T follicular helper cell (primary cell): ENCODE results near the gene SPO11.
A peak's percentile ranks its signal among the peaks of the same experiment; 100 is the strongest.
"Not testable (repeated sequence)": the region's sequence is repeated elsewhere in the genome, so short reads cannot be mapped to it uniquely, and the experiment has no call there.

ENCODE experiments used
- DNase-seq: peaks from one replicate; pipeline ENCODE4 v3.0.0-alpha.2; 2020; ENCODE audit warnings: low read depth

SPO11 gene

DNA sequence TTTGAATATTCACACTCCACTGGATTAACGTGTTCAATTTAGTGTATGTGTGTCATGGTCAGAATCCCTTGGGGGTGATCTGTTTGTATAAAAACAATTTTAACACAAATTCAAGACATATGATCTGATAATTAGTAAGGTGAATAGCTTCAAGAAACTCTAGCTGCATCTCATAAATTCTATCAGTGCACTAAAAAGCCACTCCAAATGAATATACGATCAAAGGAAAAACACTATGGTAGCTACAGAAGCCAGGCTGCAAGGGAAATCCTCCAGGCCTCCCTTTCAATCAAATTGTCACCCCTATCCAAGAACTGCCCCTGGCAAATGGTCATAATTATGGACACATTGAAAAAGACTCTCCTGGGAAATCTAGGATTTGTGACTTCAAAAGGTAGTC, 12.1 kb downstream of the SPO11 start:
- DNase-seq = no peak

DNA sequence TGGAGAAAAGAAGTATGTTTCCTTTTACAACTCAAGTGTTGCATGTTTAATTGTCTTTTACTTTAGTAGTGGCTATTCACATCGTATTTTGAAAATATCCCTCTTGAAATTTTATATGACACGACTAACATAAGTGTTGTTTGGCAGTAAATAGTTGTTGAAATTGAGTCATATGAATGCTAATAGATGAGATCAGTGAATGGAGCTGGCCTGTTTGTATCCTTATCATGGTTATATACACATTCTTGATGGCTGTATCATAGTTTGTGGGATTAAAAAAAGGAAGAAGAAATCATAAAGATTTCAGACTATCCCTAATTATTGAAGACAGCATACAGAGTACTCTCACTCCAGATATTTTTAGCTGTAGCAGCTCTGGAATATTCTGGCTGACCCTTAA, 13.2 kb downstream of the SPO11 start:
- DNase-seq = no peak

DNA sequence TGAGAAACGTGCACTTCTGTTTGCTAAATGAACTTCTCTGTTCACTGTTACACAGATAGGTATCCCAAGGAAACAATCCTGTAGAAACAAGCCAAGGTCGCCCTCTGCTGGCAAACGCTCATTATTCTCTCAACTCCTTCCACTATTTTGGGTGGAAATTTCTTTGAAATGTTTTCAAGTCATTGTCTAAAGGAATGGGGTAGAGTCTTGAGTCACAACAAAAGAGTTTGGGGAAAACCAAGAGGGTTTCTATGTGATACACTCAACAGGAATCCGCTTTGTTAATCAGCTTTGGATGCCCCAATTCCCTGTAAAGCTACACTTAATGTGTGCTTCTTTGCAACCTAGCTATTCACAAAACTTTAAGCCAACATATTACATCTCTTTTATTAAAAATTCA, 16.9 kb downstream of the SPO11 start:
- DNase-seq = peak; percentile 51

DNA sequence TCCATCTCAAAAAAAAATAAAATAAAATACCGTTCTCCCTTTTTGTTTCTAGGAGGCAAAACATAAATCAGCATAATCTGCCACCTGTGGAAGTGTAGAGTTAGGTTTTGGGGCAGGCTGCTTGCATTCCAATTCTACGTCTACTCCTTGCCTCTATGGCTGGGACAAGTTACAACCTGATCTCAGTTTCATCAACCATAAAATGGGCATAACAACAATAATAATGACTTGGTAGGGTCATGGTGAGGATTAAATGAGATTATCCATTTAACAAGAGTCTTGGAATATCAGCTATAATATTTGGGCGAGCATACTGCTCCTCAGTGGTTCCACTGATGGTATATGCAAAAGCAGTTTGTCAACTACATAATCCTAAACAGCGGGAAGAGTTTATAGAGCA, 17.8 kb downstream of the SPO11 start:
- DNase-seq = no peak

DNA sequence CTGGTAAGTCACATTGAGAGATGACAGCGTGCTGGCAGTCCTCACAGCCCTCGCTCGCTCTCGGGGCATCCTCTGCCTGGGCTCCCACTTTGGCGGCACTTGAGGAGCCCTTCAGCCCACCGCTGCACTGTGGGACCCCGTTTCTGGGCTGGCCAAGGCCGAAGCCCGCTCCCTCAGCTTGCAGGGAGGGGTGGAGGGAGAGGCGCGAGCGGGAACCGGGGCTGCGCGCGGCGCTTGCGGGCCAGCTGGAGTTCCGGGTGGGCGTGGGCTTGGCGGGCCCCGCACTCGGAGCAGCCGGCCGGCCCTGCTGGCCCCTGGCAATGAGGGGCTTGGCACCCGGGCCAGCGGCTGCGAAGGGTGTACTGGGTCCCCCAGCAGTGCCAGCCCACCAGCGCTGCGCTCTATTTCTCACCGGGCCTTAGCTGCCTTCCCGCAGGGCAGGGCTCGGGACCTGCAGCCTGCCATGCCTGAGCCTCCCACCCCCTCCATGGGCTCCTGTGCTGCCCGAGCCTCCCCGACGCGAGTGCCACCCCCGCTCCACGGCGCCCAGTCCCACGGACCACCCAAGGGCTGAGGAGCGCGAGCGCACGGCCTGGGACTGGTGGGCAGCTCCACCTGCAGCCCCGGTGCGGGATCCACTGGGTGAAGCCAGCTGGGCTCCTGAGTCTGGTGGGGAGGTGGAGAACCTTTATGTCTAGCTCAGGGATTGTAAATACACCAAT, 18.8 kb downstream of the SPO11 start:
- not testable (repeated sequence) for DNase-seq

DNA sequence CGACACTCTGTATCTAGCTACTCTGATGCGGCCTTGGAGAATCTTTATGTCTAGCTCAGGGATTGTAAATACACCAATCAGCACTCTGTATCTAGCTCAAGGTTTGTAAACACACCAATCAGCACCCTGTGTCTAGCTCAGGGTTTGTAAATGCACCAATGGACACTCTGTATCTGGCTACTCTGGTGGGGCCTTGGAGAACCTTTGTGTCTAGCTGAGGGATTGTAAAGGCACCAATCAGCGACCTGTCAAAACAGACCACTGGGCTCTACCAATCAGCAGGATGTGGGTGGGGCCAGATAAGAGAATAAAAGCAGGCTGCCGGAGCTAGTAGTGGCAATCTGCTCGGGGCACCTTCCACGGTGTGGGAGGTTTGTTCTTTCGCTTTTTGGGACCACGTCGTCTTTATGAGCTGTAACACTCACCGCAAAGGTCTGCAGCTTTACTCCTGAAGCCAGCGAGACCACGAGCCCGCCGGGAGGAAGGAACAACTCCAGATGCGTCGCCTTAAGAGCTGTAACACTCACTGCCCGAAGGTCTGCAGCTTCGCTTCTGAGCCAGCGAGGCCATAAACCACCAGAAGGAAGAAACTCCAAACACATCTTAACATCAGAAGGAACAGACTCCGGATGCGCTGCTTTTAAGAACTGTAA, 19.4 kb downstream of the SPO11 start:
- DNase-seq = not testable (repeated sequence)

DNA sequence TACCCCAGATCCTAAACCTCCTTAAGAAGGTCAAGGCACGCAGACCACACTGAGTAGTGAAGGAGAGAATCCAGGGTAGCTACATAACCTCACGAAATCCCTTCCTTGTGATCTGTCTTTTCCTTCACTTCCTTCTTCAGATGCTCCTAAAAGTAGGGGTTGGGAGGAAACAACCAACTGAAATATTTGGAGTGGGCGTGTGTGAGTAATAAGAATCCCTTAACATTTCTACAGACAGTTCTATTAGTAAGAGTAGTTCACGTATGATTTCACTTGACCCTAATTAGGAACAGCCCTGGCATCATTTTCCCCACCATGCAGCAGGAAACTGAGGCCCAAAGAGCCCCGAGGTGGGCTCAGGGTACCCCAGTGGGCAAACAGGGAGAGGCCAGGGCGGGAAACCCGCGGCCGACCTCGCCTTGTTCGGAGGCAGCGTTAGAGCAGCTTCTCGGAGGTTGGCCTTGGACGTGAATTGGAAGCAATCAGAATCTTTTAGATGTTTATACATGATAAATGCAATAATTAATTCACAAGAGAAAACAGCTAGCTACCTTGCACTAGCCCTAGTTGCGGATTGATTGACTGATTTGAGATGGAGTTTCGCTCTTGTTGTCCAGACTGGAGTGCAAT, 20.6 kb downstream of the SPO11 start:
- no peak for DNase-seq

DNA sequence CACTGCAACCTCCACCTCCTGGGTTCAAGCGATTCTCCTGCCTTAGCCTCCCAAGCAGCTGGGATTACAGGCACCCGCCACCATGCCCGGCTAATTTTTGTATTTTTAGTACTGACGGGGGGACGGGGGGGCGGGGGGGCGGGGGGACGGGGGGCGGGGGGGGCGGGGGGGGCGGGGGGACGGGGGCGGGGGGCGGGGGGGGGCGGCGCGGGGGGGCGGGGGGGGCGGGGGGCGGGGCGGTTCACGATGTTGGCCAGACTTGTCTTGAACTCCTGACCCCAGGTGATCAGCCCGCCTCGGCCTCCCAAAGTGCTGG, 21.1 kb downstream of the SPO11 start:
- not testable (repeated sequence) for DNase-seq

DNA sequence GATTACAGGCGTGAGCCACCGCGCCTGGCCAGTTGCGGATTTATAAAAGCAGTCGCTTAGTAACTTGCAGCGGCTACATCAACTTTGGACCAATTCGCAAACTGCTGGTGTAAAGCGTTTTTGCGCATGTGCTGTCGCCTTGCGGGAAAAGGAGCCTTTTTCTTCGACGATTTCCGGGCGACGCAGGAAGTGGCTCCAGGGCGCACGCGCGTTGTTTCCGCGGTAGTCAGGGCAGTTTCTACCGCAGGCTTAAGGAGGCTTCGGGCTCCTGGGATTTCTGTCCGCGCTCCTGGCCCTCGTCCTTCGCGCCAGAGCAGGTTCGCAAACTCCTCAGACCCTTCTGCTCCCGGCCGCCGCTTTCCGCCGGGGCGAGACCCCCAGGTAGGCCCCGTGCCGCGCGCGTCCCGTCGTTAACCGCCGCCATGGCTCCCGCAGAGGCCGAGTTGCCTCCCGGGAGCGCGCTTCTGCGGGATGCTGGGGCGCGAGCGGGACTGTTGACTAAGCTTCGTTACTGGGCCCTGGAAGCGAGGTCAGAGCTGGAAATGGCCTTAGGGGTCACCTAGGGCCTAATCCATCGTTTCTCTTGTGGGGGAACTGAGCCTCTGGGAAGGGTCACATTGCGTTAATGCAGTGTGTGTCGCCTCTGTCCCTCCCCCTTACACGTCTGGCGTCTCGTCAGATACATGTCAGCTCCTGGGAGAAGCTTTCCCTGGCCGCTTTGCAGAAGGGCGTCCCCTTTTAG, 21.6 kb downstream of the SPO11 start, which contains the start of gene RAE1:
TSS of gene RAE1 (plus strand) at position 214 of the 742 bp plus-strand sequence. CDS start 2,784 bp downstream, outside the sequence.
- DNase-seq = peak; percentile 87

DNA sequence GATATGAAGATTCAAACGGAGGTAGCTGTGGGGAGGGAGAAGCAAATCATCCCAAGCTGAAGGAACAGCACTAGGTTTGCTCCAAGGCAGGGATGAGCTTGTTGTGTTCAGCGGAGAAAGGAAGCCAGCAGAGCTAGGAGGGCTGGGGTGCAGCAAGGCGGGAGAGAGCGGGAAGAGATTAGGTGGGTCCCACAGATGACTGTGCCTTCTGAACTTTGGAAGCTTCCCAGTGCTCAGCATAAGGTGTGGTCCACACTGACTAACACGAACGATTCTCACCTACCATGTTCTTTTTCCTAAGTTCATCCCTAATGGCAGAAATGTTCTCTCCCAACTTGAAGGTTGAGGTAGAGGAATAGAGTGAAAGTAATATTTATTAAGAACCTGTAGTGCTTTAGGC, 22.7 kb downstream of the SPO11 start:
- no peak for DNase-seq

DNA sequence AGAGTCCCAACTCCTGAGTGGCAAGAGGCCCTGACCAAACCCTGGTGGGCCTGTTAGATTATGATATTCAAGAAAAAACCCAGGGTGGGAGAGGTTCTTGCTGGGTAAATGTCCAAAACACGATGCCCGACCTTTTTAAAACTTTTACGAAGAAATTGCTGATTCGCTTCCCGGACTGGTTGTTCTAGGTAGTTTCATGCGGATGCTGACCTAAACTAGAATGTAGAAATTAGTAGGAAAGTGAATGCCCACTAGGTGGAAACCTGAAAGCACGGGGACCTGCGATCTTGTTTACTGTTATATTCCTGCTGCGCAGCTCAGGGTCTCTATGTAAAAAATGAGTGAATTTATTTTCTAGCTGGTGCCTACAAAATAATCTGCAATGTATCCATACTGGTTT, 23.7 kb downstream of the SPO11 start:
- no peak for DNase-seq

DNA sequence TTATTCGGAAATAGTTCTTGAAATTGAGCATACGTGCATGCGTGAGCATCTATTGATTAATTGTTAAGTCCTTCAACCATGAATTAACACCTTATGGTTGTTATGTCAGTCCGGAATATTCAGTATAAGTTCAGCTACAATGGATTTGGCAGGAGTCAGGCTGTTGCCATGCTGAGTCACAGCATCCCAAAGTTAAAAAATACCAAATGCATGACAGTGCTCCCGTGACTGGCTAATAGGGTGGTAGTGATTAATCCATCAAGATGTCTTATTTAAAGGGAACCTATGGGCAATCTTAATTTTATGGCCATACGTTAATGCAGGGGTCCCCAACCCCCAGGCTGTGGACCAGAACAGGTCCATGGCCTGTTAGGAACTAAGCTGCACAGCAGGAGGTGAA, 31.9 kb downstream of the SPO11 start:
- no peak for DNase-seq

DNA sequence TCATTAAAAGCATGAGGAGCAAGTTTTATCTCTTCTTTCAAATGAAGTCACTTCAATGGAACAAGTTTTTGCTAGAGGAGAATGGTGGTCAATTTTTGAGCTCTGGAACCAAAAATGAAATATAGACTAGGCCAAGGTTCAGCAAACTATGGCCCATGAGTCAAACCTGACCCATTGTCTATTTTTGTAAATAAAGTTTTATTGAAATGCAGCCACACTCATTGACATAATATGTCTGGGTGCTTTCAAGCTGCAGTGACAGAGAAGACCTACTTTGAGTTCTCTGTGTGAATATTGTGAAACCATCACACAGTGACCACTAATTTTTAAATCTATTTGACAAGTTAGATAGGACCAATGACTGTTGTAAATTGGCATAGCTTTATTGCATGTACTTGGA, 34.8 kb downstream of the SPO11 start:
- no peak for DNase-seq

DNA sequence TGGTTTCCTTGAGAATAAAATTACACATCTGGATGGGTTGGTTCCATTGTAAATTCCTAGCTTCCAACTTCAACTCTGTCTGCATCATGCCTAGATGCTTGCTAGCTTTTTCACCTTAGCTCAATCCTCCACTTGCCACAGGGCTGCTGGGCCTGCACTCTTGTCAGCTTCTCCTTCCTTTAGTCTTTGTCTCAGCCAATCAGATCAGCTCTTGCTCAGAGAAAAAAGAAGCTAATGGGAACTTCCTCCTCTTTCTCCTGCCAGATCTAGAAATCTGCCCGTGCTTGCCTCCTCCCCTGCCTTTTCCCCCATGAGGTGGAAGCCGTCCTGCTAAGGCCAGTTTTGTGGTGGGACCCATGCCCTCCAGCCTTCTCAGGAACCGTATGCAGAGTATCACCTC, 40.0 kb downstream of the SPO11 start:
- DNase-seq = no peak

DNA sequence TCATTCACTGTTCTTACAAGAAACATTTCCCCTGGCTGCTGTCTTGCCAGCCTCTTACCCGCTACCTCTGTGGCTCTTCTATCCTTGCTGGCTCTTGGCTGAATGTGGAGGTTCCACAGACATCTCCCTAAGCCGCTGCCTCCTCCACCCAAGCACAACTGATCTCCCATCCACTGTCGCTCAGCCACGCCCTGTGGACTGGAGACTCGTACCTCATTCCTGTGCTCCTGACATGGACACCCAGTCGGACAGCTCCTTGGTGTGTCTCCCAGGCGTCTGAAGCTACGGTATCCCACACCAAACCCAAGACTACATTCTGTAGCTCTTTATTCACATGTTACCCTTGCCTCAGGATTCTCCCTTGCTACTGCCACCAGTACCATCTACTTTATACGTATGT, 40.7 kb downstream of the SPO11 start:
- DNase-seq = no peak

DNA sequence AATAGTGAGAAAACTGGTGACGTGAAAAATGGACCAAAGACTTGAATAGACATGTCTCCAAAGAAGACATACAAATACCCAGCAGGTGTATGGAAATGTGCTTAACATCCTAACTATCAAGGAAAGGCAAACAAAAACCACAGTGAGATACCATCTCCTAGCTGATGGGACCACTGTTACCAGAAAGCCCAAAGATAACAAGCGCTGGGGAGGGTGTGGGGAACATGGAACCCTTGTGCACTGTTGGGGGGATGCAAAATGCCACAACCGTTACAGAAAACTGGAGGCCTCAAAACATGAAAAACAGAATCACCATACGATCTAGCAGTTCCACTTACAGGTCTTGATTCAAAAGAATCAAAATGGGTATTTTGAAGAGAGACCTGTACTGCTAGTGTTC, 41.8 kb downstream of the SPO11 start:
- DNase-seq = no peak

DNA sequence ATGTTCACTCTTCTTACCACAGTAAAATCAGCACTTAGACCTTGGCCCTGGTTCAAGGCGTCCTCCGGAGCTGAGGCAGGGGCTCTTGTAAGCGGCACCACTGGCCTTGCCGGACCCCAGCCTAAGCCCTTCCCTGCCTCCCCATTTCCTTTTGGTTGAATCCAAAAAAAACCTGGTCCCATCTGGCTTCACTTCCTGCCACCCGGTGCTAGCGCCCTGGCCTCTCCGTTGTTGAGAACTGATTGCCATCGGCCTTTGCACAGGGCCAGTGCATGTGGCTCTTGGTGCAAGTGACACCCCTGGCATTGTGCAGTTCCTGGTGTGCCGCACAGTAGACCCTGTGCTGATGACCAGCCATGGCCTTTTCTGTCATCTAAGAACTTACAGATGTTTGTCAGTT, 42.6 kb downstream of the SPO11 start:
- DNase-seq = no peak

DNA sequence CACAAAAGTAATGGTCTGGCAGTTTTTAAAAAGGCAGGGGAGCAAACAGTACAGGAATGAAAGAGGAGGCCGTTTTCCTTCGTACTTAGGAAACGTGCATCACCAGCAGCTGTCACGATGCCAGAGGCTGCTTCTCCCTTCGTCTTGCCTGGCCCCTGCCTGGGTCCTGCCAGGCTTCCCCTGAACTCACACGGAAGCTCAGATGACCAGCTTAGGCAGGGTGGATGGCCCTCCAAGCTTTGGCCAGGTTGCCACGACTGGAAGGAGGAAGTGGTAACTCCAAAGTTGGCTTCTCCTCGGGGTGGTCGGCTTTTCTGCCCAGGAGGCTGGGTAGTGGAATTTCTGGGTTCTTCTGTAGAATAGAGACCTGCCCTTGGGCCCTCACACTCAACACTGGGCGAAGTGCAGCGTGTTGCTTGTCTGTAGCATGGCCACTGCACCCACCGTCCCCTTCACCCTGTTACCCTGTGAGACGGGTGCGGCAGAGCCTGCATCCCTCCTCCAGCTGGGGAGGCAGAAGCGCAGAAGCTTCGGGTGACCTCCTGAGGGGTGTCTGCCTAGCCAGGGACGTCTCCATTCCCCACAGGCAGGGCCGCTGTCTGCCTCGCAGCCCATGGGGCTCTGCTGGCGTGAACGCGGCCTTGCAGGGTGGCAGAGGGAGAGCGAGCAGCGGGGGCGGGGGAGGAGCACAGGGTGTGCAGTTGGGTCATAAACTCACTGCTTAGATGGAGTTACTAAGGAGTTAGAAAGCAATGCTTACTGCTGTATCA, 43.2 kb downstream of the SPO11 start:
- no peak for DNase-seq

DNA sequence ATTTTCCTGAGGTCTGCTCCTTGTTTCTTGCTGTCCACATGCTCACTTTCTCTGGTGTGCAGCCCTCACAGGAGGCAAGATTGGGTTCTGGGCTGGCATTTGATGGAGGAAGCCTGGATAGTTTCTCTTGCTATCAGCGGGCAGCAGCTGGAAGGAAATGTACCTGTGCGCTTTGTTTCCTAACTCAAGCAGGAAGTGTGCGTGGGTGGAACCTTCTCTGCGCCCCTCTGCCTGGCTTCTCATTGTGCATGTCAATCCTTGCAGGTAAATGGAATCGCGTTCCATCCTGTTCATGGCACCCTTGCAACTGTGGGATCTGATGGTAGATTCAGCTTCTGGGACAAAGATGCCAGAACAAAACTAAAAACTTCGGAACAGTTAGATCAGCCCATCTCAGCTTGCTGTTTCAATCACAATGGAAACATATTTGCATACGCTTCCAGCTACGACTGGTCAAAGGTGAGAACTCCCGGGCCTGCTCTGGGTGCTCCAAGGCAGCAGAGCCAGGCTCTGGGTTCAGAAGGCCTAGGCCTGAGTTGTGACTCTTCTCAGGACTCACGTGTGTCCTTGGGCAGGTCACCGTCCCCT, 44.8 kb downstream of the SPO11 start:
- no peak for DNase-seq

DNA sequence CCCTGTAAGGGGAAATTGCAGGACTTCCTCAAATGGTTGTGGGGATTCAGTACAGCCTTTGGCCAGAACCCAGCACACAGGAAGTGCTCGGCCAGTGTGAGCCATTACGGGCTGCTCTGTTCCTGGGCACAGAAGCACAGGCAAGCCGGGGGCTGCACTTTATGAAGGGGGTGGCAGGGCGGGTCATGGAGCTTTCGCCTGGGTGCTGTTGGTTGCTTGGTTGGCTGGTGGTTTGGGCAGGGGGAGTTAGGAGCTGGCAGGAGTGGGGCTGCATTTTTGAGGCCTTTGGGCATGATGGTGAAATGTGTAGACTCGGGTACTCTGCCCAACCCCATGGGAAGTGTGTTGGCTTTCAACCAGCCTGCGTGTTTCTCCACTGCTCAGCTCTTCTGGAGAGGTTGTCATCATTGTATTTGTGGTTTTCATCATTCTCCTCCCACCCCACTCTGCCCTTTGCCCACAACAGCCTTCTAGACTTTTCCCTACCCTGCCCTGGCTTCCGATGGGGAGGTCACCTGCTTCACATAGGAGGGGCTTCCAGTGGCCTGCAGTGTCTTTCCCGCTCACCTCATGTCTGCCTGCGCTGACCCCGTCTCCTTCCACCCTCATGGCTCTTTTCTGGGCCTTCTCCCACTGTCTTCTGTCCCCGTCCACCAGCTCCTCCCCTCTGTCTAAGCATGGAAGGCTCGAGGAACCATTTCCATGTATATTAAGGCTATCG, 45.5 kb downstream of the SPO11 start:
- no peak for DNase-seq

DNA sequence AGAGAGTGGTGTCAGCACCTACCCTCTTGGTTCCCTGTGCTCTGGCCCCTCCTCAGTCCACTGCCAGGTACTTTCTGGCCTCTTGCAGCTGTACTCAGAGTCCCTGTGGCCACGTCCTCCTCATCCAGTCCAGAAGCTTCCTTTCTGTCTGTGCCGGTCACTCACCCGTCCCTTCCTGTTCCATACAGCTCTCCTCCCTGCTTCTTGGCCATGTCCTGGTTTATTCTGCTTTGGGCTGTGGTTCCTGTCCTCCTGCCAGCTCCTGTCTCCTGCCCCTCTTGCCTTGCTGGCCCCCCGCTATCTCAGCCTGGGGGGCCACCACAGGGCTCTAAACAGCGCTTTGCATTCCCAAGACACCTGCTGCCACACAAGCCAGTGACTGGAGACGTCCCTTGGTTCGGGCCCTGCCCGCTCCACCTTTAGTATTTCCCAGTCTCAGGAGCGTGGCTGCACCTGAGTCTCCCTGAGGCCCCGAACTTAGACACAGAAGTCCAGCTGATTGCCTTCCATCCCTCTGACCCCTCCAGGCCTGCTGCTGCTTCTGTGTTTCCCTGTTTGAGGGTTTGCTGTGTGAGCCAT, 46.1 kb downstream of the SPO11 start:
- DNase-seq = no peak
